GM12878 (cell line): ENCODE data around the gene PLCXD1.

ENCODE experiments used
- JUND ChIP-seq: IDR thresholded peaks from 2 replicates; pipeline ENCODE4 v1.6.1; 2012; ENCODE audit warnings: low read depth, mild to moderate bottlenecking, low read length, improper control_type of control experiment, moderate library complexity
- SREBF2 ChIP-seq: IDR thresholded peaks from 2 replicates; pipeline ENCODE4 v1.6.1; 2012; ENCODE audit warnings: mild to moderate bottlenecking, low read length

DNA sequence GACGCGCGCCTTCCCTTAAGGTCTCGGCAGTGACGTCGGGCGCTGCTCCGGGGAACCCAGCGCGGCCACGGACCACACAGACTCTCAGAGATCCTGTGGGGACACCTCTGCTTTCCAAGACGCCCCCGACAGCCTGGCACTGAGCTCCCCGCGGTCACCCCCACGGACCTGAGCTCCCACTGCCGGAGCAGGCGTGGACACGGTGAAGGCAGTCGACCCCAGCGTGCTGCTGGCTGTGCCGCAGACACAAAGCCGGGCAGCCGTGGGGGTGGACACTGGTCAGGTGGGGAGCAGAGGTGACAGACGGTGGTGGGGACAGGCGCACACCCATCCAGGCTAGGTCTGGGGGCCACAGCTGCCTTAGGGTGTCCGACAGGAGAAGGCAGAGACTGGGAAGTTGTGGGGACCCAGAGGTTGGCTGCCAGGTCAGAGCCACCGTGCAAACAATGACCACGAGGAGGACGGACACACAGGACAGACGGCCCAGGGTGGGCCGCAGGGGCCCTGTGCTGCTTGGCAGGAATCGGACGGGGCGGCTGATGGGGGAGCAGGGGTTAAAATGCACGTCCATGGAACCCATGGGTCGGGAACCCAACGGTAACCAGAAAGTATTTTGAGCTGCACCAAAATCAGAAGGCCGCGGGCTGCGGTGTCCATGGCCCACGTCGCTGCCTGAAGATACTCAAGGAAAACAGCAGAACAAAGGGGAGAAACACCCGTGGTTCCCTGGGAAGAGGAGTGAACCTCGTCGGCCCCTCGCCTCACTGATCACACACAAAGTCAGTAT, 54.0 kb downstream of the PLCXD1 start:
- TF ChIP-seq SREBF2 (no peak), JUND (no peak)
